TTC549 (cell line): ENCODE data around the gene CELF4.

Experiments
- FAIRE-seq: peaks from 2 replicates; lab custom pipeline; 2012; peaks lifted over from hg19 to GRCh38; lab: Jason Lieb, UNC

The CELF4 gene

GRCh38 chr18:37252342-37252741 lies 313.3 kb downstream of the CELF4 start:
- FAIRE-seq = no peak

DNA sequence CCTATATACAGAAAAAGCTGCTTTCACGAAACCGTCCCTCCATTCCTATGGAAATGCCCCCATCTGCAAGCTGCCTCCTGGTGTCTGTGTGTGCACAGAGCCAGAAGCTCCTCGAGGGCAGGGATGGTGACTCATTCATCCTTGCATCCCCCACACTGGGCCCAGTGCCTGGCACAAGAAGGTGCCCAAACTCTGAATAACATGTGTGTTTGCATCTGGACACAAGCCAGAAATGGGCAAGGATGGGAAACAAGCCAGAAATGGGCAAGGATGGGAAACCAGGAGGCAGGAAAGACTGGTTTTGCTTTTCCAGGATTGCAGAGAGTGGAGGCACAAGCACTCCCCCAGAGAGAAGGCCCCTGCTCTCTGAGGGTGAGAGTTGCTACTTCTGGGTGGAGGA lies 313.9 kb downstream of the CELF4 start:
- FAIRE-seq = no peak

DNA sequence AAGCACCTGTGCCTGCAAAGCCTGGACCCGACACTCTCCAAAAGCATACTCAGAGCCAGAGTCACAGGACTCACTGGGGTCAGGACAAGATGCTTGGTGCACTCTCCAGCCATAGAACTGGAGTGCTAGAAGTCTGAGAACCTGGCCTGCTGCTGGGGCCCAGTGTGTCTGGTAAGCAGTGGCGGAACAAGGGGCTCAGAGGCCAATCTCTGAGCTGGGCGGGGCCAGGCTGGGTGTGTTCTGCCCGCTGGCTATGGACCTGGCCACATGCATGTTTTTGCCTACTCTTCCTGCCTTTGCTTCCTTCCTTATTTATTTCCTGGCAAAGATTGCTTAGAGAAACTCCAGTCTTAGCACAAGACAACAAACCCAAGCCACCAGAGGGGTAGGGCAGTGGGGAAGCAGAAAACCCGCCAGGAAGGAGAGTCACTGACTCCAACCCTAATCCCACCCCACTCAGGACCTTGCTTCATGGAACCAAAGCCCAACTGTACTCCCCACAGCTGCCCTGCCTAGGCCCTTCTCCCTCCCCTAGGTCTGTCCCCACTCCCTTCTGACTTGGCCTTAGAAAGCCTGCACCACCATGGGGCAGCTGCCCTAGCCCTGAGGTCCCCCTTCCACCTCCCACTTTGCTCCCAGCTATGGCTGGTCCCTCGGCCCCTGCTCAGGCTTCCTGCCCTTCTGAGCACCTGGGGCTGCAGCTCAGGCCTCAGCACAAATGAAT lies 315.5 kb downstream of the CELF4 start:
- FAIRE-seq = no peak

- no peak for FAIRE-seq
Observed at GRCh38 chr18:37249171-37249886, 316.3 kb downstream of the CELF4 start.

DNA sequence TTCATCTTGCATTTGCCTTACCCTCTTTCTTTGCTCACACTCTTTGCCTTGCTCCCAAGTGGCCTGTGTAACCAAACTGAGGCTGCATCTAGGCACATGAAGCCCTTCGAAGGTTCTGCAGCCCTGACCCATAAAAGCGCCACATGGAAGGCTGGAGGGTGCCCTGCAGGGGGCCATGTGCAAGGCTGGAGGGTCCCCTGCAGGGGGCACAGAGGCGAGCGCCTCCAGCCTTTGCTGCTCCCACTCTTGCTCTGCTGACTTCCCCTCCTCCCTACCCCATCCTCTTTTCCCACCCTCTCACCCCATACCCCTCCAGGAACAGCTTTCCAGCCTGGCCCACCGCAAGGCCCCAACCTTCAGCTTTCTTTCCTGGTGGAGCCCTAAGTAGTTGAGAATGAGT lies 317.3 kb downstream of the CELF4 start:
- no peak for FAIRE-seq

DNA sequence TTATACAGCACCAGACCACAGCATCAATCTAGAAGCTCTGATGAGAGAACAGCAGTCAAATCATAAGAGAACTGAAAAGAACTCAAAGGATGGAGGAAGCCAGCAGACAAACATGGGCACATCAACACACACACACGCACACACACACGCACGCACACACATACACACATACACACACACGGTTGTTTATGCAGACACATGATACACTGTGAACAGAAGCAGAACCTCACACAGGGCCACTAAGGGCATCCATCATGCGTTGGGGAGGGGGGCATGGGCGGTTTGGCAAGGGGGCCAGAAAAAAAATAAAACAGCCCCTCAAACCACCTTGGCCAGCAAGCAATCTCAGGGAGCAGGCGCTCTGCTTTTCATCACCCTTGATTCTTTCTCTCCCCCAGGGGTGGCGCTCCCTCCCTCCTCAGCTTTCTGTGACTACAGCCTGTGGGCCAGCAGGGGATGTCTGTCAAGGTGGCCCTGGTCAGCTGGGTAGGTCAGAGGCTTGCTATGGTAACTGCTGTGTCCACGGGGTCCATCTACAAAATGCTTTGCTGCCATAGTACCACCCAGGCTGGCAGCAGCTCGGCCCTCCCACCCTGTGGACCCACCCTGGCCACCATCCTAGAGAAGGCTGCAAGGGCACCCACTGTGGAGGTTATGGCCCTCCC lies 318.0 kb downstream of the CELF4 start:
- FAIRE-seq = no peak

- FAIRE-seq = no peak
Observed at GRCh38 chr18:37246779-37247340, 318.7 kb downstream of the CELF4 start.

DNA sequence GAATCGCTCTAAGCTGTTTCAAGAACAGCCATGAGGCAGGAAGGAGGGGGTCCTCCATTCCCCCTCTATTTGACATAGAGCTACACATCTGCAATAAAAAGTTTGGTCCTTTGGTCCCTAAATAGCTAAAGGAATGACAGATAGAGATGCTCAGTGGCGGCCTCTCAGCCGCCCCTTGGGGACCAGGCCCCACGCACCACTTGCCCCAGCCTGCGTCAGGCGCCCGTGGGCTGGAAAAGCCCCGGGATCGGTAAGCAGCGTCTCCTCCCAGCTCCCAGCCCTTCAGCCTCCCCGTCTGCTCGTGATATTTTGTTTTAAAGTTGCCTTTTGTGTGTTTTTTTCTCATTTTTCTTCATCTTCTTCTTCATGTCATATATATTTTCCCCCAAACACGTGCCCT lies 321.0 kb downstream of the CELF4 start:
- FAIRE-seq = no peak

GRCh38 chr18:37243741-37244140 lies 321.9 kb downstream of the CELF4 start:
- FAIRE-seq = no peak

DNA sequence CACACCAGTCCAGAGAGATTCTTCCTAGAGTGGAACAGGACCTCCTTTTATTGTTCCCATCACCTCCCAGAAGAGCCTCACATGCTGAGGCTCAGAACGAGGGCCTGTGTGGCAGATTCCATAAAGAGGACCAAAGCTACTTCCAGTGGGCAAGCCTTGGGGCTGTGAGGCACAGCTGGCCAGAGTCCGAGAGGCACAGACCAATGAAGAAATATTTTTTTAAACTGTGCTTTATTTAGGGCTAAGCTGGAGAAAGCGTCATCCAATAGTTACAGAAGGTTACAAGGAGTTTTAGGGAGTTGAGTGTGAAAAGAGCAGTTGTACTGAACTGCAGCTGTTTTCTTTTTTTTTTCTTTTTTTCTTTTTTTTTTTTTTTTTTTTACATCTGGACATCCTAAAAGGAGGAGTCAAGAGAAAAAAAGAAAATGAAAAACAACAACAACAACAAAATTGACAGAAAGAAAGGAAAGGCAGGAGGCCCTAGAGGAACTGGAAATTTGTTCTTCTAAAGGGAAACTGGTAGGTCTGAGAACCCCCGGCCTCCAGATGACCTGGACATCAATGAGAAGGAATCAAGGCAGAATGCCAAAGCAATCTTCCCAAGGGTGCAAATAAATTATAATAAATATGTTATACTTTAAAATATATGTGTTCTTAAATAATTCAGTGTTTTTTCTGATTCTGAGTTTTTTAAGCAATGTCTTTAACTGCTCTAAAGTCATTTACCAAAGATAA lies 322.6 kb downstream of the CELF4 start:
- no peak for FAIRE-seq

DNA sequence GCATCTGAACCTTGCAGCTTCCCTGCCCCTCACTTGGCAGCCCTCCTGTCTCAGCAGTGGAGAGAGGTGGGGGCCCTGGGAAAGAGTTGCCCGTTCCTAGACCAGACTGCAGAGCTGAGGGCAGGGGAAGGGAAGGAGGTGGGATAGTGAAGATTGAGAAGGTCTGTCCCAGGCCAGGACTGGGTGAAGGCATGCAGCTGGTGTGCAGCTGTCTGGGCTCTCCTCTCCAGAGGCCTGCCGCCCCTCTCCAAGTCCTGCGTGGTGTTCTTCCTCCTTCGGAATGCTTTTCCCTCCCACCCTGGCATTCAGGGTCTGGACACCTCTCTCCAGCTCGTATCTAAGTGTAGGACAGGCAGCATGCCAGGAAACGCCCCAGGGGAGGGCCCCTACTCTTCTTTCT lies 323.5 kb downstream of the CELF4 start:
- no peak for FAIRE-seq

- no peak for FAIRE-seq
Observed at GRCh38 chr18:37238282-37239108, 327.1 kb downstream of the CELF4 start.

- FAIRE-seq = no peak
Observed at GRCh38 chr18:37235583-37235982, 330.0 kb downstream of the CELF4 start.

GRCh38 chr18:37231251-37231650 lies 334.3 kb downstream of the CELF4 start:
- FAIRE-seq = no peak

DNA sequence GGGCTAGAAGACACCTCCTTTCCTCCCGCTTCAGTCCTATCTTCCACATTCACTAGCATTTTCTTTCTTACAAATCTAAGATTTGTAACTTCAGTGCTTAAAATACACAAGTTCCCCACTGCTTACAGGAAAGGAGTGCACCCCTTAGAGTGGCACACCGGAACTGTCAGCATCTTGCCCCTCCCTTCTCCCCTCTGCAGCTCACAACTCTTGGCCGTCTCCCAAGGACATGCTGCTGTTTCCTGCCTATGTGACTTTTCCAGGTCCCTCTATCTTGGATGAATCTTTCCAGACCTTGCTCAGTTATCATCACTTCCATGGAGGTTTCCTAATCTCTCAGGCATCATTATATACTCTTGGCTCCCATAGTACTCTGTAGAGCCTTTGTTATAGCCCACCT lies 334.8 kb downstream of the CELF4 start:
- no peak for FAIRE-seq

- FAIRE-seq = no peak
Observed at GRCh38 chr18:37225279-37225678, 340.3 kb downstream of the CELF4 start.

DNA sequence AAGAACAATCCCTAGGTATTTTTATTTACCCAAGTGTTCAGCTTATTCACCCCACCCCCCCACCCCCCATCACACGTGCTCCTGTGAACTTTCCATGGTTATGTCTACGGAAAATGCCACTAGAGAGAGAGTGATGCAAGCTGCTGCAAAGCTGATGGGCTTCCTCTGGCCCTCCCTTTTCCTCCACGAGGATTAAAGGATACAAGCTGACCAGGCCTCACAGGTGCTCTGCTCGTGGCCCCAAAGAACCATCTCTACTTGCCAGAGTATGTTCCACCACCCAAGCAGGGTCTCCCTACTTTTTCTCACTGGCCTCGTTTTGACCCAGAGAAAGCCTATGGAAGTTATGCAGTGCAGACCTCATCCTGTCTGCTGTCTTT lies 342.6 kb downstream of the CELF4 start:
- no peak for FAIRE-seq

- FAIRE-seq = no peak
Observed at GRCh38 chr18:37222354-37222998, 343.1 kb downstream of the CELF4 start.

DNA sequence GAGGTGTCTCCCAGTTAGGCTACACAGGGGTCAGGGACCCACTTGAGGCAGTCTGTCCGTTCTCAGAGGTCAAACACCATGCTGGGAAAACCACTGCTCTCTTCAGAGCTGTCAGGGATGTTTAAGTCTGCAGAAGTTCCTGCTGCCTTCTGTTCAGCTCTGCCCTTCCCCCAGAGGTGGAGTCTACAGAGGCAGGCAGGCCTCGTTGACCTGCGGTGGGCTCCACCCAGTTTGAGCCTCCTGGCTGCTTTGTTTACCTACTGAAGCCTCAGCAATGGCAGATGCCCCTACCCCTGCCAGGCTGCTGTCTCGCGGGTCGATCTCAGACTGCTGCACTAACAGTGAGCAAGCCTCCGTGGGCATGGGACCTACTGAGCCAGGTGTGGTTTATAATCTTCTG lies 346.3 kb downstream of the CELF4 start:
- no peak for FAIRE-seq

- FAIRE-seq = no peak
Observed at GRCh38 chr18:37218022-37218590, 347.5 kb downstream of the CELF4 start.

- FAIRE-seq = no peak
Observed at GRCh38 chr18:37210781-37211180, 354.8 kb downstream of the CELF4 start.
